ENCODE measurements around the gene GOPC. TPM values are rescaled to one million over a fixed set of nuclear protein-coding genes. Genes with fewer than 3 reads are reported as not detected.

Gene GOPC
- total and polyA plus RNA-seq, 2 of the 13 experiments (the other 11 are each of a cell fraction or from before 2014, with no cell fraction given) = 20.9 to 41.5 TPM

- TF ChIP-seq MIXL1 (CRISPR knock-in tag; IDR thresholded peaks at IDR 0.05) = peak; percentile 71; the same call in 1 of the 2 replicates
- no peak for TF ChIP-seq NR1H2 (CRISPR knock-in tag; IDR thresholded peaks at IDR 0.05; ENCODE audit: borderline replicate concordance, low read depth)
- no peak for TF ChIP-seq CREB1 (IDR thresholded peaks at IDR 0.05)
- no peak for TF ChIP-seq CREB1 (CRISPR knock-in tag; IDR thresholded peaks at IDR 0.05)
- TF ChIP-seq MAFF (IDR thresholded peaks at IDR 0.05; ENCODE audit: low read depth, low read length) = peak; percentile 24; the same call in 1 of the 2 replicates
- TF ChIP-seq, protein P1, sequence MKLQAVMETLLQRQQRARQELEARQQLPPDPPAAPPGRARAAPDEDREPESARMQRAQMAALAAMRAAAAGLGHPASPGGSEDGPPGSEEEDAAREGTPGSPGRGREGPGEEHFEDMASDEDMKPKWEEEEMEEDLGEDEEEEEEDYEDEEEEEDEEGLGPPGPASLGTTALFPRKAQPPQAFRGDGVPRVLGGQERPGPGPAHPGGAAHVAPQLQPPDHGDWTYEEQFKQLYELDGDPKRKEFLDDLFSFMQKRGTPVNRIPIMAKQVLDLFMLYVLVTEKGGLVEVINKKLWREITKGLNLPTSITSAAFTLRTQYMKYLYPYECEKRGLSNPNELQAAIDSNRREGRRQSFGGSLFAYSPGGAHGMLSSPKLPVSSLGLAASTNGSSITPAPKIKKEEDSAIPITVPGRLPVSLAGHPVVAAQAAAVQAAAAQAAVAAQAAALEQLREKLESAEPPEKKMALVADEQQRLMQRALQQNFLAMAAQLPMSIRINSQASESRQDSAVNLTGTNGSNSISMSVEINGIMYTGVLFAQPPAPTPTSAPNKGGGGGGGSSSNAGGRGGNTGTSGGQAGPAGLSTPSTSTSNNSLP (IDR thresholded peaks at IDR 0.05; ENCODE audit: low read depth, low read length) = peak; percentile 74; the same call in 1 of the 2 replicates
- no peak for TF ChIP-seq ZBTB21 (CRISPR knock-in tag; IDR thresholded peaks at IDR 0.05)
- no peak for TF ChIP-seq SP140L (CRISPR knock-in tag; IDR thresholded peaks at IDR 0.05; ENCODE audit: borderline replicate concordance)
- no peak for TF ChIP-seq FOXA1 (IDR thresholded peaks at IDR 0.05)
- 0 out of 2 replicates have a peak, but pooled peaks have one; percentile 37 for TF ChIP-seq FOXA1 (CRISPR knock-in tag; IDR thresholded peaks at IDR 0.05)
- no peak for TF ChIP-seq DNMT3B (CRISPR knock-in tag; conservative IDR thresholded peaks at IDR 0.05)
- peak; percentile 25; the same call in 1 of the 2 replicates for TF ChIP-seq THAP11 (CRISPR knock-in tag; IDR thresholded peaks at IDR 0.05)
- TF ChIP-seq TSC22D2 (CRISPR knock-in tag; IDR thresholded peaks at IDR 0.05; ENCODE audit: borderline replicate concordance) = peak; percentile 82; the same call in 1 of the 2 replicates
- TF ChIP-seq HMGXB3 (CRISPR knock-in tag; IDR thresholded peaks at IDR 0.05; ENCODE audit: borderline replicate concordance) = peak; percentile 55; the same call in 1 of the 2 replicates
- TF ChIP-seq NCOA2 (CRISPR knock-in tag; IDR thresholded peaks at IDR 0.05) = 0 out of 2 replicates have a peak, but pooled peaks have one; percentile 4
- TF ChIP-seq ZNF446 (CRISPR knock-in tag; IDR thresholded peaks at IDR 0.05) = no peak
- no peak for TF ChIP-seq LRRFIP1 (CRISPR knock-in tag; conservative IDR thresholded peaks at IDR 0.05)
- TF ChIP-seq, protein P2, sequence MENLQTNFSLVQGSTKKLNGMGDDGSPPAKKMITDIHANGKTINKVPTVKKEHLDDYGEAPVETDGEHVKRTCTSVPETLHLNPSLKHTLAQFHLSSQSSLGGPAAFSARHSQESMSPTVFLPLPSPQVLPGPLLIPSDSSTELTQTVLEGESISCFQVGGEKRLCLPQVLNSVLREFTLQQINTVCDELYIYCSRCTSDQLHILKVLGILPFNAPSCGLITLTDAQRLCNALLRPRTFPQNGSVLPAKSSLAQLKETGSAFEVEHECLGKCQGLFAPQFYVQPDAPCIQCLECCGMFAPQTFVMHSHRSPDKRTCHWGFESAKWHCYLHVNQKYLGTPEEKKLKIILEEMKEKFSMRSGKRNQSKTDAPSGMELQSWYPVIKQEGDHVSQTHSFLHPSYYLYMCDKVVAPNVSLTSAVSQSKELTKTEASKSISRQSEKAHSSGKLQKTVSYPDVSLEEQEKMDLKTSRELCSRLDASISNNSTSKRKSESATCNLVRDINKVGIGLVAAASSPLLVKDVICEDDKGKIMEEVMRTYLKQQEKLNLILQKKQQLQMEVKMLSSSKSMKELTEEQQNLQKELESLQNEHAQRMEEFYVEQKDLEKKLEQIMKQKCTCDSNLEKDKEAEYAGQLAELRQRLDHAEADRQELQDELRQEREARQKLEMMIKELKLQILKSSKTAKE (CRISPR knock-in tag; IDR thresholded peaks at IDR 0.05; ENCODE audit: borderline replicate concordance) = no peak
Observed at GRCh38 chr6:117605169-117605826, 3.0 kb upstream of the GOPC start (continued).
